HL-60 (cell line): Measurements from ENCODE around the gene OR52A1.

Experiments
- TF ChIP-seq, protein P1 (sequence below): IDR thresholded peaks from one replicate; pipeline ENCODE4 v1.5.1; 2011; ENCODE audit warnings: low read length, control low read depth, inconsistent platforms; ENCODE audit not compliant: insufficient read depth
- TF ChIP-seq, protein P2 (sequence below): IDR thresholded peaks from 2 replicates; pipeline ENCODE4 v1.6.1; 2012; ENCODE audit warnings: low read depth; ENCODE audit not compliant: insufficient replicate concordance

DNA sequence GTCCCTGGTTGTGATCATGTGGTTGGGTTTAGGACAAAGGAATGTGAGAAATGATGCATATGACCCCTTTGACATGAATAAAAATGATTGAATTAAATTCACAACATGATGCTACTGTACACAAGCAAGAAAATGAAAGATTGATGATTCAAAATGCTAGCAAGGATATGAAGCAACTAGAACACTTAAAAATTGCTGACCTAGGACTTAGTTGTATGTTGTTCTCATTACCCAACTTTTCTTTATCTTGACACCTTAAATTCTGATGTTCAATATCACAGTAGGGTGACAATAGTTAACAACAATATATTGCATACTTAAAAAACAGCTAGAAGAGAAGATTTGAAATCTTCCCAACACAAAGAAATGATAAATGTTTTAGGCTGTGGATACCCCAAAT is 37.0 kb downstream of the OR52A1 start:
- TF ChIP-seq, protein P1, sequence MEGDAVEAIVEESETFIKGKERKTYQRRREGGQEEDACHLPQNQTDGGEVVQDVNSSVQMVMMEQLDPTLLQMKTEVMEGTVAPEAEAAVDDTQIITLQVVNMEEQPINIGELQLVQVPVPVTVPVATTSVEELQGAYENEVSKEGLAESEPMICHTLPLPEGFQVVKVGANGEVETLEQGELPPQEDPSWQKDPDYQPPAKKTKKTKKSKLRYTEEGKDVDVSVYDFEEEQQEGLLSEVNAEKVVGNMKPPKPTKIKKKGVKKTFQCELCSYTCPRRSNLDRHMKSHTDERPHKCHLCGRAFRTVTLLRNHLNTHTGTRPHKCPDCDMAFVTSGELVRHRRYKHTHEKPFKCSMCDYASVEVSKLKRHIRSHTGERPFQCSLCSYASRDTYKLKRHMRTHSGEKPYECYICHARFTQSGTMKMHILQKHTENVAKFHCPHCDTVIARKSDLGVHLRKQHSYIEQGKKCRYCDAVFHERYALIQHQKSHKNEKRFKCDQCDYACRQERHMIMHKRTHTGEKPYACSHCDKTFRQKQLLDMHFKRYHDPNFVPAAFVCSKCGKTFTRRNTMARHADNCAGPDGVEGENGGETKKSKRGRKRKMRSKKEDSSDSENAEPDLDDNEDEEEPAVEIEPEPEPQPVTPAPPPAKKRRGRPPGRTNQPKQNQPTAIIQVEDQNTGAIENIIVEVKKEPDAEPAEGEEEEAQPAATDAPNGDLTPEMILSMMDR, result no peak
- TF ChIP-seq, protein P2, sequence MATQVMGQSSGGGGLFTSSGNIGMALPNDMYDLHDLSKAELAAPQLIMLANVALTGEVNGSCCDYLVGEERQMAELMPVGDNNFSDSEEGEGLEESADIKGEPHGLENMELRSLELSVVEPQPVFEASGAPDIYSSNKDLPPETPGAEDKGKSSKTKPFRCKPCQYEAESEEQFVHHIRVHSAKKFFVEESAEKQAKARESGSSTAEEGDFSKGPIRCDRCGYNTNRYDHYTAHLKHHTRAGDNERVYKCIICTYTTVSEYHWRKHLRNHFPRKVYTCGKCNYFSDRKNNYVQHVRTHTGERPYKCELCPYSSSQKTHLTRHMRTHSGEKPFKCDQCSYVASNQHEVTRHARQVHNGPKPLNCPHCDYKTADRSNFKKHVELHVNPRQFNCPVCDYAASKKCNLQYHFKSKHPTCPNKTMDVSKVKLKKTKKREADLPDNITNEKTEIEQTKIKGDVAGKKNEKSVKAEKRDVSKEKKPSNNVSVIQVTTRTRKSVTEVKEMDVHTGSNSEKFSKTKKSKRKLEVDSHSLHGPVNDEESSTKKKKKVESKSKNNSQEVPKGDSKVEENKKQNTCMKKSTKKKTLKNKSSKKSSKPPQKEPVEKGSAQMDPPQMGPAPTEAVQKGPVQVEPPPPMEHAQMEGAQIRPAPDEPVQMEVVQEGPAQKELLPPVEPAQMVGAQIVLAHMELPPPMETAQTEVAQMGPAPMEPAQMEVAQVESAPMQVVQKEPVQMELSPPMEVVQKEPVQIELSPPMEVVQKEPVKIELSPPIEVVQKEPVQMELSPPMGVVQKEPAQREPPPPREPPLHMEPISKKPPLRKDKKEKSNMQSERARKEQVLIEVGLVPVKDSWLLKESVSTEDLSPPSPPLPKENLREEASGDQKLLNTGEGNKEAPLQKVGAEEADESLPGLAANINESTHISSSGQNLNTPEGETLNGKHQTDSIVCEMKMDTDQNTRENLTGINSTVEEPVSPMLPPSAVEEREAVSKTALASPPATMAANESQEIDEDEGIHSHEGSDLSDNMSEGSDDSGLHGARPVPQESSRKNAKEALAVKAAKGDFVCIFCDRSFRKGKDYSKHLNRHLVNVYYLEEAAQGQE, result no peak
